Breast epithelium (tissue), 3 donors: Measurements from ENCODE around the gene PKNOX2.

ENCODE experiments used
- CTCF ChIP-seq, 3 donors: fragments of 450-650 bp; IDR thresholded peaks; one replicate each; pipeline ENCODE4 v1.5.1; 2016 to 2017; ENCODE audit warnings: antibody characterized with exemption in 3 of 3, mild to moderate bottlenecking in 3 of 3, moderate library complexity in 3 of 3
- POLR2A ChIP-seq: fragments of 450-650 bp; IDR thresholded peaks from one replicate; pipeline ENCODE4 v1.6.1; 2016; ENCODE audit warnings: antibody characterized with exemption, mild to moderate bottlenecking, moderate library complexity
- POLR2AphosphoS5 ChIP-seq, 3 donors: sonication (generic); formaldehyde crosslinking; IDR thresholded peaks; one replicate each; pipeline ENCODE4 v1.6.1; 2017; ENCODE audit warnings: antibody characterized with exemption in 3 of 3

DNA sequence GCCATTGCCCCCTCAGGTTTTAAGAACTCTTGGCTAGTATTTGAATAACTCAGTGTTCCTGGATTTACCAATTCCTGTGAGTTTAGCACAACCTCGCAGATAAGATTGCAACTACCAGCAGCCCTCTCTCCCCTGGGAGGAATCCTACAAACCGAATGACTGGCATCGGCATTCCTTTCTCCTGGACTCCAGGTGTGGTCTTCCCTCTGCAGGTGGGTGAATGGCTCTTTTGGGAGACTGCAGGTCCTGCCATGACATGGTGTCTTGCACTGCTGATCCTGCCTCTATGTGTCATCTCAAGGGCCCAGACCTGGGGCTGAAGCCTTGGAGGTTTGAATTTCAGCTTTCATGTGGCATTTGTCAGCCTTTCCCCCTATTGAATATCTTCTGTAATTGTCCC lies 105.6 kb downstream of the PKNOX2 start:
- no peak for TF ChIP-seq CTCF (IDR thresholded peaks at IDR 0.05)
- no peak for TF ChIP-seq POLR2AphosphoS5 (IDR thresholded peaks at IDR 0.05)
- TF ChIP-seq POLR2A, result no peak
